IMR-90 (cell line): ENCODE results near the gene PCNX2. TPM values are rescaled to one million over a fixed set of nuclear protein-coding genes. Genes with fewer than 3 reads are reported as not detected.

ENCODE experiments used
- ATAC-seq: fragments of 200-7000 bp; cut with Tn5 transposase; 2 replicates; pipeline ENCODE4 v1.9.1; 2020; ENCODE audit warnings: low read depth, mild to moderate bottlenecking, moderate library complexity
- BruUV-seq: library from RNA; stranded (reverse); fragments of 400-500 nt; replicated peaks from 2 replicates; lab custom pipeline; 2021; lab: Mats Ljungman, UMichigan
- CTCF ChIA-PET: fragments of 300-600 bp; formaldehyde crosslinking; extraction: SDS; loops from one replicate; lab custom pipeline; 2021; ENCODE audit warnings: antibody characterized with exemption; lab: Yijun Ruan, JAX
- POLR2A ChIA-PET: fragments of 300-600 bp; sonication (Branson Sonifier 250); formaldehyde crosslinking; loops from one replicate; lab custom pipeline; 2022; ENCODE audit warnings: antibody characterized with exemption; ENCODE audit not compliant: unreplicated experiment; lab: Charles Lee
- DNase-seq: peaks from one replicate; pipeline ENCODE4 v3.0.0; 2013
- H2AFZ ChIP-seq: replicated peaks from 2 replicates; pipeline ENCODE3; 2013; ENCODE audit warnings: low read length, mild to moderate bottlenecking; ENCODE audit not compliant: poor library complexity
- H2AK5ac ChIP-seq: 2 replicates; pipeline ENCODE4 v1.6.1; 2013; ENCODE audit warnings: low read depth, low read length, inconsistent platforms
- H2AK9ac ChIP-seq: replicated peaks from 2 replicates; pipeline ENCODE3; 2013; ENCODE audit warnings: mild to moderate bottlenecking, low read depth, low read length, moderate library complexity; ENCODE audit not compliant: poor library complexity
- H2BK120ac ChIP-seq: 2 replicates; pipeline ENCODE4 v1.6.1; 2013; ENCODE audit warnings: low read depth, low read length, inconsistent platforms
- H2BK15ac ChIP-seq: 3 replicates; pipeline ENCODE4 v1.6.1; 2013; ENCODE audit warnings: low read depth, low read length, inconsistent platforms
- H2BK20ac ChIP-seq: 2 replicates; pipeline ENCODE4 v1.6.1; 2013; ENCODE audit warnings: low read depth, mild to moderate bottlenecking, inconsistent platforms, low read length, moderate library complexity
- H2BK5ac ChIP-seq: 2 replicates; pipeline ENCODE4 v1.6.1; 2013; ENCODE audit warnings: mild to moderate bottlenecking, low read depth, low read length, inconsistent platforms; ENCODE audit not compliant: poor library complexity, severe bottlenecking
- H3K14ac ChIP-seq: replicated peaks from 2 replicates; pipeline ENCODE4 v1.6.1; 2013; ENCODE audit warnings: low read depth, low read length, inconsistent platforms
- H3K18ac ChIP-seq: 2 replicates; pipeline ENCODE4 v1.6.1; 2013; ENCODE audit warnings: low read depth, low read length, control low read depth
- H3K23ac ChIP-seq: 2 replicates; pipeline ENCODE4 v1.6.1; 2013; ENCODE audit warnings: low read depth, low read length, inconsistent platforms
- H3K27ac ChIP-seq: 2 replicates; pipeline ENCODE4 v1.5.1; 2013; ENCODE audit warnings: mild to moderate bottlenecking, control low read depth, low read length; ENCODE audit not compliant: insufficient read depth
- H3K27me3 ChIP-seq: 2 replicates; pipeline ENCODE4 v1.6.1; 2013; ENCODE audit warnings: low read length; ENCODE audit not compliant: control insufficient read depth, insufficient read depth
- H3K36me3 ChIP-seq: 2 replicates; pipeline ENCODE4 v1.6.1; 2013; ENCODE audit warnings: low read length, mixed read lengths; ENCODE audit not compliant: control insufficient read depth, insufficient read depth
- H3K4ac ChIP-seq: 2 replicates; pipeline ENCODE4 v1.6.1; 2013; ENCODE audit warnings: low read depth, low read length, inconsistent platforms
- H3K4me1 ChIP-seq: 2 replicates; pipeline ENCODE4 v1.6.1; 2013; ENCODE audit warnings: low read length, mixed read lengths; ENCODE audit not compliant: control insufficient read depth, insufficient read depth
- H3K4me2 ChIP-seq: 2 replicates; pipeline ENCODE4 v1.6.1; 2013; ENCODE audit warnings: low read depth, mild to moderate bottlenecking, control low read depth, low read length, moderate library complexity
- H3K4me3 ChIP-seq: 2 replicates; pipeline ENCODE4 v1.5.1; 2013; ENCODE audit warnings: low read depth, mild to moderate bottlenecking, control low read depth, low read length, moderate library complexity; ENCODE audit not compliant: insufficient read depth
- H3K56ac ChIP-seq: 2 replicates; pipeline ENCODE4 v1.6.1; 2013; ENCODE audit warnings: low read length, inconsistent platforms; ENCODE audit not compliant: insufficient read depth; ENCODE audit errors: extremely low read depth
- H3K79me1 ChIP-seq, 2 experiments: 2 replicates each; pipeline ENCODE4 v1.6.1; 2013; ENCODE audit warnings: low read length in 2 of 2, inconsistent platforms in 1 of 2, low read depth in 1 of 2
- H3K9ac ChIP-seq: 2 replicates; pipeline ENCODE4 v1.6.1; 2013; ENCODE audit warnings: low read depth, low read length, control low read depth
- H3K9me1 ChIP-seq: 2 replicates; pipeline ENCODE4 v1.6.1; 2013; ENCODE audit warnings: low read length, inconsistent platforms; ENCODE audit not compliant: insufficient read depth
- H3K9me3 ChIP-seq: 2 replicates; pipeline ENCODE4 v1.6.1; 2013; ENCODE audit warnings: low read length; ENCODE audit not compliant: control insufficient read depth, insufficient read depth
- H4K20me1 ChIP-seq: 2 replicates; pipeline ENCODE4 v1.6.1; 2013; ENCODE audit warnings: low read length, inconsistent platforms; ENCODE audit not compliant: insufficient read depth
- H4K5ac ChIP-seq: 2 replicates; pipeline ENCODE4 v1.6.1; 2013; ENCODE audit warnings: mild to moderate bottlenecking, low read depth, low read length, control low read depth
- H4K8ac ChIP-seq, 2 experiments: 2 replicates each; pipeline ENCODE4 v1.6.1; 2013; ENCODE audit warnings: low read depth in 2 of 2, low read length in 2 of 2, control low read depth in 1 of 2, inconsistent platforms in 1 of 2
- H4K91ac ChIP-seq: 2 replicates; pipeline ENCODE4 v1.6.1; 2013; ENCODE audit warnings: low read depth, low read length, inconsistent platforms; ENCODE audit not compliant: insufficient read depth
- BHLHE40 ChIP-seq: fragments of 150-350 bp; IDR thresholded peaks from 2 replicates; pipeline ENCODE4 v1.6.1; 2016; ENCODE audit warnings: mild to moderate bottlenecking, low read depth, low read length
- CEBPB ChIP-seq: IDR thresholded peaks from 2 replicates; pipeline ENCODE4 v1.6.1; 2012; ENCODE audit warnings: low read depth, low read length, improper control_type of control experiment
- CHD1 ChIP-seq: IDR thresholded peaks from 2 replicates; pipeline ENCODE4 v1.6.1; 2012; ENCODE audit warnings: low read depth, low read length, improper control_type of control experiment
- CTCF ChIP-seq: conservative IDR thresholded peaks from 2 replicates; pipeline ENCODE4 v1.5.1; 2012; ENCODE audit warnings: mild to moderate bottlenecking, low read depth, low read length, improper control_type of control experiment
- ELK1 ChIP-seq: fragments of 150-350 bp; IDR thresholded peaks from 2 replicates; pipeline ENCODE4 v1.6.1; 2016; ENCODE audit warnings: low read depth, mild to moderate bottlenecking, low read length, moderate library complexity, borderline replicate concordance
- FOS ChIP-seq: fragments of 150-350 bp; IDR thresholded peaks from 2 replicates; pipeline ENCODE4 v1.6.1; 2016; ENCODE audit warnings: low read depth, low read length
- MAFK ChIP-seq: IDR thresholded peaks from 2 replicates; pipeline ENCODE4 v1.6.1; 2012; ENCODE audit warnings: low read depth, low read length, improper control_type of control experiment
- MAZ ChIP-seq: IDR thresholded peaks from 2 replicates; pipeline ENCODE4 v1.6.1; 2012; ENCODE audit warnings: low read depth, mild to moderate bottlenecking, low read length, improper control_type of control experiment, moderate library complexity, borderline replicate concordance
- MXI1 ChIP-seq: IDR thresholded peaks from 2 replicates; pipeline ENCODE4 v1.6.1; 2012; ENCODE audit warnings: low read depth, mild to moderate bottlenecking, low read length, moderate library complexity, borderline replicate concordance
- NFE2L2 ChIP-seq: fragments of 150-350 bp; IDR thresholded peaks from 2 replicates; pipeline ENCODE4 v1.6.1; 2016; ENCODE audit warnings: low read depth, mild to moderate bottlenecking, low read length
- POLR2A ChIP-seq: IDR thresholded peaks from 2 replicates; pipeline ENCODE4 v1.6.1; 2012; ENCODE audit warnings: mild to moderate bottlenecking, low read depth, low read length
- RAD21 ChIP-seq: IDR thresholded peaks from 2 replicates; pipeline ENCODE4 v1.6.1; 2012; ENCODE audit warnings: low read length, improper control_type of control experiment
- RCOR1 ChIP-seq: IDR thresholded peaks from 2 replicates; pipeline ENCODE4 v1.6.1; 2012; ENCODE audit warnings: mild to moderate bottlenecking, low read length, improper control_type of control experiment; ENCODE audit not compliant: insufficient replicate concordance
- RFX5 ChIP-seq: IDR thresholded peaks from 2 replicates; pipeline ENCODE4 v1.8.0; 2012; ENCODE audit warnings: low read depth, mild to moderate bottlenecking, low read length, moderate library complexity
- SMC3 ChIP-seq: fragments of 150-350 bp; IDR thresholded peaks from 2 replicates; pipeline ENCODE4 v1.6.1; 2016; ENCODE audit warnings: low read depth, mild to moderate bottlenecking, antibody characterized with exemption, low read length, moderate library complexity
- USF2 ChIP-seq: fragments of 150-350 bp; IDR thresholded peaks from 2 replicates; pipeline ENCODE4 v1.6.1; 2017; ENCODE audit warnings: mild to moderate bottlenecking, antibody characterized with exemption, low read length, low read depth
- WGBS, 2 experiments: methylation state at CpG; one replicate each; pipeline versions ENCODE4 v1.1.5 to v1.1.7; 2013; ENCODE audit warnings: missing lambda C conversion rate in 2 of 2; ENCODE audit not compliant: insufficient read length in 1 of 2; ENCODE audit errors: extremely low coverage in 2 of 2; 5-methylcytosine and 5-hydroxymethylcytosine counted together
- dilution Hi-C: fragments of 300-500 bp; cut with HindIII; formaldehyde crosslinking; loops from one replicate; pipeline ENCODE4 v1.14.3; 2018; ENCODE audit warnings: low sequenced_read_pairs; ENCODE audit not compliant: unreplicated experiment
- in situ Hi-C: fragments of 300-500 bp; cut with MboI; formaldehyde crosslinking; loops from 3 replicates; pipeline ENCODE4 v1.14.3; 2019; ENCODE audit warnings: low sequenced_read_pairs, inconsistent platforms, mixed read lengths
- intact Hi-C: fragments of 100-400 bp; cut with micrococcal nuclease; formaldehyde crosslinking; loops from 2 replicates; pipeline ENCODE4 v1.10.0; 2022
- polyA plus RNA-seq, 3 experiments: library from polyadenylated mRNA; depleted of rRNA; stranded (reverse); fragments of >200 nt; gene quantifications; 2 replicates each; pipeline ENCODE4 v1.2.3, GENCODE V29; 2012; ENCODE audit warnings: low replicate concordance in 1 of 3
- total RNA-seq: library from RNA; depleted of rRNA; stranded (reverse); fragments of >200 nt; gene quantifications from 2 replicates; pipeline ENCODE4 v1.2.3, GENCODE V29; 2012

Gene PCNX2
- total and polyA plus RNA-seq, 2 of the 4 experiments (the other 2 are of a cell fraction), result 15.9 to 22.6 TPM

GRCh38 chr1:233102341-233102740 lies 193.2 kb downstream of the PCNX2 start:
- ATAC-seq (no peak), DNase-seq (no peak)
- ChIA-PET POLR2A (no interaction called here), CTCF (no interaction called here)
- in situ Hi-C loops, result no loop called here
- no peak overlapping the region for H3K14ac ChIP-seq
- H2AK5ac ChIP-seq, result no peak overlapping the region
- no peak overlapping the region for H2AFZ ChIP-seq
- no peak overlapping the region for H3K27ac ChIP-seq
- WGBS, 2 experiments, result 100% methylated on average over 1 of the region's 2 CpGs; no CpG with 5 or more reads in 1 of the 2 experiments
- dilution Hi-C loops, result no loop called here
- H2BK120ac ChIP-seq, result no peak overlapping the region
- no peak overlapping the region for H2BK20ac ChIP-seq
- no peak overlapping the region for H3K4me2 ChIP-seq
- H4K5ac ChIP-seq, result no peak overlapping the region
- H4K8ac ChIP-seq, result no peak overlapping the region
- H3K9me3 ChIP-seq, result no peaks in the 10 kb centered on the region
- H2AK9ac ChIP-seq, result no peak overlapping the region
- peaks cover 7% of the 10 kb centered on the region for H3K4me1 ChIP-seq
- no peak overlapping the region for H2BK5ac ChIP-seq
- H3K4ac ChIP-seq, result no peak overlapping the region
- H4K20me1 ChIP-seq, result no peaks in the 10 kb centered on the region
- intact Hi-C loops, result no loop called here
- H3K56ac ChIP-seq, result no peak overlapping the region
- no peak overlapping the region for H4K91ac ChIP-seq
- H3K18ac ChIP-seq, result no peak overlapping the region
- no peak overlapping the region for H3K4me3 ChIP-seq
- no peak overlapping the region for H3K23ac ChIP-seq
- no peak overlapping the region for H2BK15ac ChIP-seq
- TF ChIP-seq MXI1 (no peak), USF2 (no peak), SMC3 (no peak), ELK1 (no peak), CEBPB (no peak), RCOR1 (no peak), CHD1 (no peak), MAFK (no peak), BHLHE40 (no peak), RFX5 (no peak), NFE2L2 (no peak), FOS (no peak), POLR2A (no peak), RAD21 (no peak), MAZ (no peak), CTCF (no peak)
- no peaks in the 10 kb centered on the region; a peak in 1 of 4 replicates for H3K79me1 ChIP-seq
- no peaks in the 10 kb centered on the region; the same call in 1 of the 2 replicates for H3K36me3 ChIP-seq
- no peaks in the 10 kb centered on the region; the same call in 1 of the 2 replicates for H3K9me1 ChIP-seq
- no peaks in the 10 kb centered on the region for H3K27me3 ChIP-seq
- no TSS peak for BruUV-seq
- H3K9ac ChIP-seq, result no peak overlapping the region
